HG02798 (cell line): ENCODE results near the gene THUMPD3.

ENCODE experiments used
- ATAC-seq: cut with Tn5 transposase; IDR thresholded peaks from one replicate; pipeline ENCODE4 v1.9.1; 2021; ENCODE audit warnings: mild to moderate bottlenecking; ENCODE audit not compliant: unreplicated experiment, poor library complexity

THUMPD3 gene

DNA sequence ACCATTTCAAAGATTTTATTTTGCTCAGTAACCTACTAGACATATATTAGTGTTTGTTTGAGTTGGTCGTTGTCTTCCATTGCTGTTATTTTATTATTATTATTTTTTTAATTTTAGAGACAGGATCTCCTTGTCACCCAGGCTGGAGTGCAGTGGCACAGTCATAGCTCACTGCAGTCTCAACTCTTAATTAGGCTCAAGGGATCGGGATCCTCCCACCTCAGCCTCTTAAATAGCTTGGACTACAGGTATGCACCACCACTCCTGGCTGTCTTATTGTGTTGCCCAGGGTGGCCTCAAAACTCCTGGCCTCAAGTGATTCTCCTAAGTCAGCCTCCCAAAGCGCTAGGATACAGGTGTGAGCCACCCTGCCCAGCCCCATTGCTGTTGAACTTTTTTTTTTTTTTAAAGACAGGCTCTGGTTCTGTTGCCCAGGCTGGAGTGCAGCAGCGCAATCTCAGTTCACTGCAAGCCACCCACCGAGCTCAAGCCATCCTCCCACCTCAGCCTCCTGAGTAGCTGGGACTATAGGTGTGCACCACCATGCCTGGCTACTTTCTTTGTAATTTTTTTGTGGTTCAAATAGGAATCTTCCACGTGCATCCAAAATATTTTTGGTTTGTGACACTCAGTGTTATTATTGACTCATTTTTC is 52.8 kb downstream of the THUMPD3 start:
- ATAC-seq = no peak

DNA sequence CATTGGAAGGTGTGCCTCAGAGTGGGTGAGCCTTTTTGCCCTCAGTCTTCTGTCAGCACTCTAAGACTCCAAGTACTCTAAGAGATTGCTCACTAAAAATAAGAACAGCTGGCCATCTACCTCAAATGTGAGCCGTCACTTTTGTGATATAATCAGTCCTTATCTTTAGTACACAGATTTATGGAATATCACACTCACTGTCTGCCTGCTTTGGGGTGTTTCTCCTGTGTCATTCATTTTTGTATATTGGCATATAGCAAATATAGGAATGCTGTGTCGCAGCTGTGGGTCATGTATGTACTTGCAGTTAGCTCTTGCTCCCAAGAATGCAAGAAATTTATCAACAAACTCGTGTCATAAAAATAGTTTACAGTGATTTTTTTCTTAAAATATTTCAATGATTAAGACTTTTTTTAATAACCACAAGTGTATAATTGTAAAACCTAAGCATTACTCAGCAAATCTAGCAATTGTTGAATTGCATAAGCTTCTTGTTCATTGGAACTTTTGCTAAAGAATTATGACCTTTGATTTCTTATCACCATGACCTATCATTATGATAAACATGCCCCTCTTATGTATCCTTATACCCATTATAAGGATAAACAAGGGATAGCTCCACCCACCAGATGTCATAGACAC is 53.4 kb downstream of the THUMPD3 start:
- no peak for ATAC-seq

DNA sequence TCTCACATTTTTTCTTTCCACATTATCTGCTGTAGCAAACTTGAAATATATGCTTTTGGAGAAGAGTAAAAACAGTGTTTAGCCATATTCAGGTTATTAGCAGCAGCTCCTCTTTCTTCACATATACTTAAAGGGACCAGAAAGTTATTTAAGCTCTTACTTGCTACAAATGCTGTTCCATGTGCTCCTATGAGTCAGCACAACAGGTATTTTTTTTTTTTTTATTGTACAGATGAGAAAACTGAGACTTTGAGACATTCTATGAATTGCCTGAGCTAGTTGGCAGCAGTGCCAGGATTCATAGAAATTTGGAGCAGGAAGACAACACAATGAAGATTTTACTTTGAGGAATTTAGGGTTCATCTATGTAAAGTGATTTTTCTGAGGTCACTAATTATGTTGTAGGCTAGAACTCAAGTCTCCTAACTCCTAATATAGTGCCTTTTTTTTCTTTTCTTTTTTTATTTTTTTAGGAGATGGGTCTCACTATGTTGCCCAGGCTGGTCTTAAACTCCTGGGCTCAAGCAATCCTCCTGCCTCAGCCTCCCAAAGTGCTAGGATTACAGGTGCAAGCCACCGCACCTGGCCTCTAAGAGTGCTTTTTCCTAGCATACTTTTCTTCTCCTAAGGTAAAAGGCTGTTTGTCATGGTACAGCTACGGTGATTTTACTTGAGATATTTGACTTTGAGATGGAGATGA is 58.1 kb downstream of the THUMPD3 start:
- ATAC-seq = no peak

DNA sequence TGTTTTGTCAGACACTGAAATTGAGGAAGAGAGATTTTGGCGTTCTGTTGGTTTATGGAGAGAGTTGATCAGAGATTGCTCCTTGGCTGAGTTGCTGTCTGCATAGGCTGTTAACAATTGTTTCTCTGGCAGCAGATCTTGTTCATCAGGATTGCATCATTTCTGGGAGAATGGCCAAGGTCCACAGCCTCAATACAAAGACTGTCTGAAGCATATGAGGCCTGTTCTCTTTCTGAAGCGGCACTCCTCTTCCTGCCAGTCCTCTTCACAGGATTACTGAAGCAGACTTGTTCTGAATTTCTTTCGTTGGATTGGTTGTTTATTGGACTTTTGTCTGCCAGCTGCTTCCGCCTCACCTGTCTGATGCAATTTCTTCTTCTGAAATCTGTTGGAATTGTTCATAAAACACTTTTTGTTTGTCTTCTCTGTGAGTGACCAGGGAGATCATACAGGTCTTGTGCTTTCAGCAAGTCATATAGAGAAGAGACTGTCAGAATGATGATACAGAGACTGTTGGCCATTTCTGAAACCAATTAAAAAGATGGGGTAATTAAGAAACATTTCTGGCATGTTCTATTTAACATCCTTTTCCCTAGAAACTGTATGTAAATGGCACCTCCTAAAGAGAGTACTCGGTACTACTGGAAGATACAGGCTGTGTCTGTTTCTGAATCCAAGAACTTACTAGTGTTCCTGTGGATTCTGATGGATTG is 60.0 kb downstream of the THUMPD3 start:
- no peak for ATAC-seq

DNA sequence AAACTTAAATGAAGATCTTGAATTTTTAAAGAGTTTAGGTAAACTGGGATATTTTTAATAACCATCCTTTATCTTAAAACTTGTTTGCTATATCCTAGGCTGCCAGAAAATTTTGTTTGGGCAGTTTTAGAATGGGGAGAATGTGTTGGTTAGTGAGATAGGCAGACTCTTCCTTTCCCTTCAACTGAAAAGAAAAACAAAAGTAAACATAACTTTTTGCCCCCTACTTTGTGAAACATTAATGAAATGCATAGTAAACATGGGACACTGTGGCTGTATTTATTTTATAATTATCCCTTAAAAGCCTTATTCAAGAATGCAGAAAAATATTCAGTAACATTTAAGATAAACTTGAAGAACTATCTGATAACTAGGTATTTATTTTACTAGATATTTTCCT is 65.6 kb downstream of the THUMPD3 start:
- no peak for ATAC-seq

DNA sequence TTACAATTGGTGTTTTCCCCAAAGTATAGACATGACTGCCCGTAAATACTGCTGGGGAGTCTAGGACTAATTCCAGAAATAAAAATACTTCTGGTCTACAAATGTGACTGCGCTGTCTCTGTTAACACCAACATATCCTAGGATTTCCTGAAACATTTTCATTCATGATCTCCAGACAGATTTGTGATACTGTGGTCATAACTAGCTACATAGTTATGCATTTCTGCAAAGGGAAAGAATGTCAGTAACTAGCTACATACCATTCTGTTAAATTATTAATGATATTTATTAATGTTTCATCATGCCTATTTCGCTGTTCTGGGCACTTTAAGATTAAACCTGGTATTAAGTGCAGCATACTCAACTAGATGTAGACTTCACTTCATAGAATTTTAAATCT is 67.9 kb downstream of the THUMPD3 start:
- no peak for ATAC-seq

DNA sequence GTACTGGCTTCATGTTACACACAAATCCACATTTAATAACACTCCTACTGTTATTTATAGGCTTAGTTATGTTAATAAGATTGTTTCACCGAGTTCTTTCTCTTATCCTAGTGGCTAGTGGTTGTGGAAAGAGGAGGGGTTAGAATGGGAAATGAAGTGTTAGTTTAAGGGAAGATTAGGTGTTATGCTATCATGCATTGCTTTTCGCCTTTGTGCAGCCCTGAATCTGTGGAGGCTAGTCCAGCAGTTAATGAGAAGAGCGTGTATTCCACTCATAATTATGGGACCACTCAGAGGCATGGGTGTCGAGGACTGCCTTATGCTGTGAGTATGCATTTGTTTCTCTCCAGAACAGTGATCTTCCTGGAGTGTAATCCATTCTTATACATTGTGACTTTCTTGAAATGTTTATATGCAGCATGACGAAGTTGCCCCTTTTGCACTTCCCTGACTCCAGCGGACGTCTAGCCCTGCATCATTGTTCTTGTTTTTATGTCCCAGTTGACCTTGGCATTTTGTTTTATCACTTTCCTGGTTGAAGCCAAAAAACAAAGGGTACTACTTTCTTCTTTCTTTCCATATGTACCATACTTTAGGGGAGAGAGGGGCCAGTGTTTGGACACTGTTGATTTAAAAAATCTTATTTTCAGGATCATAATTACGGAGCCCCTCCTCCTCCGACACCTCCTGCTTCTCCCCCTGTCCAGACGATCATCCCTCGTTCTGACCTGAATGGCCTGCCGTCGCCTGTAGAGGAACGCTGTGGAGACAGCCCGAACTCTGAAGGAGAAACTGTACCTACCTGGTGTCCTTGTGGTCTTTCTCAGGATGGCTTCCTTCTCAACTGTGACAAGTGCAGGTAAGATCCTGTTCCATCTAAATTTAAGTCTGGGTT is 71.0 kb downstream of the THUMPD3 start:
- ATAC-seq = no peak

DNA sequence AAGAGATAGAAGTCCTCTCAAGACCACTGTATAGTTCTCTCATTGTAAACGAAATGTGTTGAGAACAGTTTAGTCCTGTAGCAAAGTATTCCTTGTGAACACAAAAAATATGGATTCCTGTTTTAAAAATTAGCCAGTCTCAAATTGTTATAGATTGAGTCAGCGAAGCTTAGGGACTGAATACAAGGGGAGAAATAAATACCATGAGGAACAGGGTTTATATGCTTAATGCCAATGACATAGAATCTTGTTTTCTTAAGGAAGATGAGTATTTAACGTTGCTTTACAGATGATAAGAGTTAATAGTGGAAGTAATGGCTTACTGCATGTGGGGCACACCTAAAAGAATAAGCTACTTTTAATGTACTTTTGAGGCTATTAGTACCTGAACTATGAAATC is 72.5 kb downstream of the THUMPD3 start:
- no peak for ATAC-seq
